ENCODE measurements around the gene ZNF598. TPM values are rescaled to one million over a fixed set of nuclear protein-coding genes. Genes with fewer than 3 reads are reported as not detected.

ZNF598 gene
- total and polyA plus RNA-seq, 2 of the 13 experiments (the other 11 are each of a cell fraction or from before 2014, with no cell fraction given): 13.5 to 14.2 TPM

DNA sequence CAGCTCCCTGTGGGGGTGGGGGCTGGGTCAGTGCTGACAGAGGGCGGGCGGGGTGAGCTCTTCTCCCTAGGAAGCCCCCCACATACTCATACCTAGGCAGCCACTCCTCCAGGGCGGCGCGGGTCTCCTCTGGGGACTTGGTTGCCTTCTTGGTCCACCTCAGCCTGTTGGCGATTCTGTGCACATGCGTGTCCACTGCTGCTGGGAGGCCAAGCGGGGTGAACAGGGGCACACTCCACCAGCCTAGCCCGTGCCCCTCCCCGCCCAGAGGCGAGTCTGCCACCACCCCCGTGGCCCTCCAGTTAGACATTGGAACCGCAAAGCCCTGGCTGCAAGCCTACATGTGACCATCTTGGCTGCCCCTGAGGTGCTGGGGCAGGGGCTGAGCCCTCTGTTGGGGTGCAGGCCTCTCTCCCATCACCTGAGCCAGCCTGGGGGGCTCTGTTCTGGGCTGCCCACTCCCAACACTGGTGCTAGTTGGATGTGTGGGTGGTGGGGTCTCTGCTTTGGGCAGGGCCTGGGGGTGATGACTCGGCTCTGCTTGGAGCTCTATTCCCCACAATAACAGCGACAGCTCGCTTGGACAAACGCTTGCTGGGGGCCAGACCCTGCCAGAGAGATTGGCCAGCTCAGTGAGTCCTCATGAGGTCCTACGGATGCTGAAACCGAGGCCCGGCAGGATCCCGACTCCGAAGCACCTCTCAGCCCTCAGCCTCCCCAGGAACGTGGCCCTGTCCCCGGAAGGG lies 30.6 kb upstream of the ZNF598 start (continued):
- no peak for TF ChIP-seq CHD4 (IDR thresholded peaks at IDR 0.05; ENCODE audit: borderline replicate concordance, low read length)
- no peak for TF ChIP-seq CENPBD1 (CRISPR knock-in tag; IDR thresholded peaks at IDR 0.05; ENCODE audit: borderline replicate concordance, low read depth)
- no peak for TF ChIP-seq ZBTB21 (CRISPR knock-in tag; IDR thresholded peaks at IDR 0.05)
- no peak for TF ChIP-seq ZNF770 (CRISPR knock-in tag; IDR thresholded peaks at IDR 0.05)
- TF ChIP-seq ZSCAN9 (CRISPR knock-in tag; IDR thresholded peaks at IDR 0.05; ENCODE audit: borderline replicate concordance): no peak
- TF ChIP-seq, protein P1, sequence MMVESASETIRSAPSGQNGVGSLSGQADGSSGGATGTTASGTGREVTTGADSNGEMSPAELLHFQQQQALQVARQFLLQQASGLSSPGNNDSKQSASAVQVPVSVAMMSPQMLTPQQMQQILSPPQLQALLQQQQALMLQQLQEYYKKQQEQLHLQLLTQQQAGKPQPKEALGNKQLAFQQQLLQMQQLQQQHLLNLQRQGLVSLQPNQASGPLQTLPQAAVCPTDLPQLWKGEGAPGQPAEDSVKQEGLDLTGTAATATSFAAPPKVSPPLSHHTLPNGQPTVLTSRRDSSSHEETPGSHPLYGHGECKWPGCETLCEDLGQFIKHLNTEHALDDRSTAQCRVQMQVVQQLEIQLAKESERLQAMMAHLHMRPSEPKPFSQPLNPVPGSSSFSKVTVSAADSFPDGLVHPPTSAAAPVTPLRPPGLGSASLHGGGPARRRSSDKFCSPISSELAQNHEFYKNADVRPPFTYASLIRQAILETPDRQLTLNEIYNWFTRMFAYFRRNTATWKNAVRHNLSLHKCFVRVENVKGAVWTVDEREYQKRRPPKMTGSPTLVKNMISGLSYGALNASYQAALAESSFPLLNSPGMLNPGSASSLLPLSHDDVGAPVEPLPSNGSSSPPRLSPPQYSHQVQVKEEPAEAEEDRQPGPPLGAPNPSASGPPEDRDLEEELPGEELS (CRISPR knock-in tag; IDR thresholded peaks at IDR 0.05): no peak
- peak; percentile 12; the same call in 1 of the 2 replicates for TF ChIP-seq BCL3 (CRISPR knock-in tag; IDR thresholded peaks at IDR 0.05)
- TF ChIP-seq, protein P2, sequence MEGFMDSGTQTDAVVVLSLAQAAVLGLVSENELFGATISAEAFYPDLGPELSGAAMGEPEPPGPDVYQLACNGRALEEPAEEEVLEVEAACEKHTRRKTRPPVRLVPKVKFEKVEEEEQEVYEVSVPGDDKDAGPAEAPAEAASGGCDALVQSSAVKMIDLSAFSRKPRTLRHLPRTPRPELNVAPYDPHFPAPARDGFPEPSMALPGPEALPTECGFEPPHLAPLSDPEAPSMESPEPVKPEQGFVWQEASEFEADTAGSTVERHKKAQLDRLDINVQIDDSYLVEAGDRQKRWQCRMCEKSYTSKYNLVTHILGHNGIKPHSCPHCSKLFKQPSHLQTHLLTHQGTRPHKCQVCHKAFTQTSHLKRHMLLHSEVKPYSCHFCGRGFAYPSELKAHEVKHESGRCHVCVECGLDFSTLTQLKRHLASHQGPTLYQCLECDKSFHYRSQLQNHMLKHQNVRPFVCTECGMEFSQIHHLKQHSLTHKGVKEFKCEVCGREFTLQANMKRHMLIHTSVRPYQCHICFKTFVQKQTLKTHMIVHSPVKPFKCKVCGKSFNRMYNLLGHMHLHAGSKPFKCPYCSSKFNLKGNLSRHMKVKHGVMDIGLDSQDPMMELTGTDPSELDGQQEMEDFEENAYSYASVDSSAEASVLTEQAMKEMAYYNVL (CRISPR knock-in tag; IDR thresholded peaks at IDR 0.05; ENCODE audit: borderline replicate concordance): 0 out of 2 replicates have a peak, but pooled peaks have one; percentile 0
- TF ChIP-seq DMTF1 (CRISPR knock-in tag; IDR thresholded peaks at IDR 0.05): no peak
- TF ChIP-seq ZNF256 (CRISPR knock-in tag; conservative IDR thresholded peaks at IDR 0.05): no peak
- TF ChIP-seq ZNF331 (CRISPR knock-in tag; IDR thresholded peaks at IDR 0.05): no peak
- no peak; the same call in 1 of the 2 replicates for TF ChIP-seq MYC (CRISPR knock-in tag; IDR thresholded peaks at IDR 0.05; ENCODE audit: borderline replicate concordance)
- TF ChIP-seq ZNF549 (CRISPR knock-in tag; IDR thresholded peaks at IDR 0.05): no peak
- no peak for TF ChIP-seq IKZF4 (CRISPR knock-in tag; IDR thresholded peaks at IDR 0.05; ENCODE audit: borderline replicate concordance, low read depth, not compliant biosample characterization)
- 0 out of 2 replicates have a peak, but pooled peaks have one; percentile 15 for TF ChIP-seq ZNF274 (CRISPR knock-in tag; IDR thresholded peaks at IDR 0.05)
- TF ChIP-seq HBP1 (CRISPR knock-in tag; IDR thresholded peaks at IDR 0.05; ENCODE audit: low read depth): no peak

Measured in HepG2 (cell line).